Vagina (tissue), 2 donors: ENCODE measurements around the gene MAN1A1.

Experiments used
- CTCF ChIP-seq, 3 experiments: fragments of 450-650 bp in 2 of 3; fragments of 200-600 bp in 1 of 3; sonication (generic) in 1 of 3; IDR thresholded peaks; one replicate each; pipeline ENCODE4 v1.5.1; 2017 to 2019; ENCODE audit warnings: antibody characterized with exemption in 3 of 3, mild to moderate bottlenecking in 2 of 3, moderate library complexity in 2 of 3
- POLR2A ChIP-seq, 2 donors: fragments of 450-650 bp; IDR thresholded peaks; one replicate each; pipeline ENCODE4 v1.6.1; 2017; ENCODE audit warnings: antibody characterized with exemption in 2 of 2, mild to moderate bottlenecking in 2 of 2, moderate library complexity in 2 of 2
- POLR2AphosphoS5 ChIP-seq, 2 donors: sonication (generic); formaldehyde crosslinking; IDR thresholded peaks; one replicate each; pipeline ENCODE4 v1.9.0; 2017; ENCODE audit warnings: antibody characterized with exemption in 2 of 2, mild to moderate bottlenecking in 2 of 2, low read depth in 1 of 2; ENCODE audit not compliant: insufficient read depth in 1 of 2

- no peak for TF ChIP-seq CTCF (IDR thresholded peaks at IDR 0.05)
- TF ChIP-seq POLR2A (IDR thresholded peaks at IDR 0.05) = no peak
- TF ChIP-seq POLR2AphosphoS5 (IDR thresholded peaks at IDR 0.05; ENCODE audit: insufficient read depth in 1 of 2, low read depth in 1 of 2) = no peak
Measured at GRCh38 chr6:119172824-119173223, 176.7 kb downstream of the MAN1A1 start.
